ENCODE data around the gene SEC24C. TPM values are rescaled to one million over a fixed set of nuclear protein-coding genes. Genes with fewer than 3 reads are reported as not detected.

Gene SEC24C
- total RNA-seq, 1 donor from 2014 or later = 75.5 TPM

GRCh38 chr10:73742454-73742734 lies 1.8 kb upstream of the SEC24C start:
- H3K4me3 Mint-ChIP-seq = peak overlapping the region; percentile 94
- no peak for TF ChIP-seq CTCF (IDR thresholded peaks at IDR 0.05; ENCODE audit: unreplicated experiment)
- no peaks in the 10 kb centered on the region for H3K27me3 Mint-ChIP-seq (ENCODE audit: low read depth)
- H3K27ac Mint-ChIP-seq = peak overlapping the region; percentile 99
- H3K4me1 Mint-ChIP-seq = peaks cover 26% of the 10 kb centered on the region
- H3K36me3 Mint-ChIP-seq = peaks cover 3% of the 10 kb centered on the region
- no peaks in the 10 kb centered on the region for H3K9me3 Mint-ChIP-seq
- DNase-seq (ENCODE audit: low spot score in 2 of 2, unreplicated experiment in 2 of 2) = no peak

GRCh38 chr10:73743327-73743904 lies 756 bp upstream of the SEC24C start:
- Mint-ChIP-seq H3K27me3 (ENCODE audit: low read depth) (no peaks in the 10 kb centered on the region), H3K9me3 (no peaks in the 10 kb centered on the region), H3K4me1 (peaks cover 26% of the 10 kb centered on the region), H3K27ac (peak overlapping the region; percentile 99), H3K36me3 (no peaks in the 10 kb centered on the region), H3K4me3 (peak overlapping the region; percentile 94)
- DNase-seq (ENCODE audit: low spot score in 2 of 2, unreplicated experiment in 2 of 2) = no peak
- TF ChIP-seq CTCF (IDR thresholded peaks at IDR 0.05; ENCODE audit: unreplicated experiment) = no peak

GRCh38 chr10:73744664-73744975 lies 448 bp downstream of the SEC24C start:
- TF ChIP-seq CTCF (IDR thresholded peaks at IDR 0.05; ENCODE audit: unreplicated experiment) = no peak
- Mint-ChIP-seq H3K27ac (peak overlapping the region; percentile 99), H3K9me3 (no peaks in the 10 kb centered on the region), H3K36me3 (peaks cover 5% of the 10 kb centered on the region), H3K27me3 (ENCODE audit: low read depth) (no peaks in the 10 kb centered on the region), H3K4me3 (peak overlapping the region; percentile 94), H3K4me1 (peaks cover 30% of the 10 kb centered on the region)
- DNase-seq (ENCODE audit: low spot score in 2 of 2, unreplicated experiment in 2 of 2) = peak in 1 of 2 experiments; percentile 72

GRCh38 chr10:73746721-73747120 lies 2.5 kb downstream of the SEC24C start:
- Mint-ChIP-seq H3K4me3 (no peak overlapping the region), H3K4me1 (peaks cover 30% of the 10 kb centered on the region), H3K27me3 (ENCODE audit: low read depth) (no peaks in the 10 kb centered on the region), H3K36me3 (peaks cover 16% of the 10 kb centered on the region), H3K27ac (no peak overlapping the region), H3K9me3 (no peaks in the 10 kb centered on the region)
- no peak for DNase-seq (ENCODE audit: low spot score in 2 of 2, unreplicated experiment in 2 of 2)
- TF ChIP-seq CTCF (IDR thresholded peaks at IDR 0.05; ENCODE audit: unreplicated experiment) = no peak

- Mint-ChIP-seq H3K27me3 (ENCODE audit: low read depth) (no peaks in the 10 kb centered on the region), H3K4me1 (peaks cover 13% of the 10 kb centered on the region), H3K27ac (no peak overlapping the region), H3K9me3 (no peaks in the 10 kb centered on the region), H3K4me3 (no peak overlapping the region), H3K36me3 (peaks cover 32% of the 10 kb centered on the region)
- no peak for DNase-seq (ENCODE audit: low spot score in 2 of 2, unreplicated experiment in 2 of 2)
- no peak for TF ChIP-seq CTCF (IDR thresholded peaks at IDR 0.05; ENCODE audit: unreplicated experiment)
Measured at GRCh38 chr10:73750819-73751218, 6.6 kb downstream of the SEC24C start.

- H3K27ac Mint-ChIP-seq = no peak overlapping the region
- H3K4me3 Mint-ChIP-seq = no peak overlapping the region
- no peaks in the 10 kb centered on the region for H3K9me3 Mint-ChIP-seq
- DNase-seq (ENCODE audit: low spot score in 2 of 2, unreplicated experiment in 2 of 2) = no peak
- H3K4me1 Mint-ChIP-seq = no peaks in the 10 kb centered on the region
- peaks cover 33% of the 10 kb centered on the region for H3K36me3 Mint-ChIP-seq
- TF ChIP-seq CTCF (IDR thresholded peaks at IDR 0.05; ENCODE audit: unreplicated experiment) = no peak
- no peaks in the 10 kb centered on the region for H3K27me3 Mint-ChIP-seq (ENCODE audit: low read depth)
Measured at GRCh38 chr10:73756183-73756582, 12.0 kb downstream of the SEC24C start.

Measured in mesothelial cell of epicardium (in vitro differentiated cells).